HCT116 (cell line): Measurements from ENCODE around the gene FBN3. TPM values are rescaled to one million over a fixed set of nuclear protein-coding genes. Genes with fewer than 3 reads are reported as not detected.

ENCODE experiments used
- ATAC-seq: fragments of 200-7000 bp; cut with Tn5 transposase; 2 replicates; pipeline ENCODE4 v1.9.1; 2020; ENCODE audit warnings: mild to moderate bottlenecking, moderate library complexity
- BruUV-seq: library from RNA; stranded (reverse); fragments of 400-500 nt; replicated peaks from 2 replicates; lab custom pipeline; 2021; lab: Mats Ljungman, UMichigan
- CTCF ChIA-PET: fragments of 300-600 bp; sonication (Branson Sonifier 250); formaldehyde crosslinking; loops from one replicate; lab custom pipeline; 2021; ENCODE audit warnings: antibody characterized with exemption; lab: Charles Lee
- POLR2A ChIA-PET: fragments of 300-600, 350-600 bp; sonication (Branson Sonifier 250); formaldehyde crosslinking; loops from one replicate; lab custom pipeline; 2021; ENCODE audit warnings: antibody characterized with exemption; lab: Charles Lee
- RAD21 ChIA-PET, 2 experiments: fragments of 300-600 bp; sonication (Branson Sonifier 250); formaldehyde crosslinking; loops; one replicate each; lab custom pipeline; 2023; ENCODE audit warnings: low total read pairs in 2 of 2; ENCODE audit not compliant: uncharacterized antibody in 2 of 2, unreplicated experiment in 2 of 2, low non-redundant PET in 1 of 2; lab: Charles Lee
- DNase-seq: peaks from one replicate; pipeline ENCODE4 v3.0.0-alpha.2; 2010; ENCODE audit warnings: low read depth, low spot score
- H2AFZ ChIP-seq: fragments of 200-600 bp; shearing (Covaris generic), sonication (generic); 2 replicates; pipeline ENCODE4 v1.6.1; 2017; ENCODE audit warnings: low read depth, mixed run types, mixed read lengths, antibody characterized with exemption, low read length; ENCODE audit not compliant: poor library complexity, severe bottlenecking
- H3K27ac ChIP-seq: 2 replicates; pipeline ENCODE4 v1.5.1; 2012; ENCODE audit warnings: low read depth, low read length
- H3K27me3 ChIP-seq: fragments of 200-600 bp; sonication (generic); 2 replicates; pipeline ENCODE4 v1.6.1; 2016; ENCODE audit warnings: mixed run types, low read length, mixed read lengths; ENCODE audit not compliant: insufficient read depth
- H3K36me3 ChIP-seq, 2 experiments: fragments of 200-500 bp in 1 of 2; fragments of 200-600 bp in 1 of 2; sonication (Bioruptor generic) in 1 of 2; sonication (generic) in 1 of 2; 2 replicates each; pipeline versions ENCODE4 v1.5.1 to v1.6.1; 2014 to 2016; ENCODE audit warnings: low read length in 2 of 2, inconsistent platforms in 1 of 2, mixed read lengths in 1 of 2, mixed run types in 1 of 2; ENCODE audit not compliant: insufficient read depth in 2 of 2, control insufficient read depth in 1 of 2
- H3K4me1 ChIP-seq, 2 experiments: fragments of 200-600 bp in 1 of 2; sonication (generic) in 1 of 2; 2 replicates each; pipeline versions ENCODE4 v1.5.1 to v1.6.1; 2012 to 2017; ENCODE audit warnings: low read length in 2 of 2, inconsistent platforms in 1 of 2, mild to moderate bottlenecking in 1 of 2, mixed read lengths in 1 of 2, mixed run types in 1 of 2, moderate library complexity in 1 of 2; ENCODE audit not compliant: insufficient read depth in 2 of 2, control insufficient read depth in 1 of 2
- H3K4me2 ChIP-seq: fragments of 200-600 bp; sonication (generic); 2 replicates; pipeline ENCODE4 v1.6.1; 2017; ENCODE audit warnings: mixed run types, low read length, mixed read lengths
- H3K4me3 ChIP-seq, 2 experiments: fragments of 200-600 bp in 1 of 2; sonication (generic) in 1 of 2; replicated peaks in 1 of 2; 2 replicates each; pipeline ENCODE4 v1.5.1; 2011 to 2016; ENCODE audit warnings: low read length in 2 of 2, control low read depth in 1 of 2, low read depth in 1 of 2, mild to moderate bottlenecking in 1 of 2, mixed read lengths in 1 of 2, mixed run types in 1 of 2
- H3K79me2 ChIP-seq: fragments of 200-600 bp; sonication (generic); 2 replicates; pipeline ENCODE4 v1.6.1; 2017; ENCODE audit warnings: mild to moderate bottlenecking, mixed run types, low read length, moderate library complexity, mixed read lengths; ENCODE audit not compliant: insufficient read depth
- H3K9ac ChIP-seq: fragments of 200-600 bp; sonication (generic); 2 replicates; pipeline ENCODE4 v1.6.1; 2016; ENCODE audit warnings: low read length, mixed read lengths
- H3K9me2 ChIP-seq: fragments of 200-600 bp; sonication (generic), shearing (Covaris generic); 2 replicates; pipeline ENCODE4 v1.6.1; 2017; ENCODE audit warnings: mixed run types, mild to moderate bottlenecking, moderate library complexity; ENCODE audit not compliant: insufficient read depth
- H3K9me3 ChIP-seq, 2 experiments: fragments of 200-500 bp in 1 of 2; fragments of 200-600 bp in 1 of 2; sonication (Bioruptor generic) in 1 of 2; sonication (generic) in 1 of 2; 2 replicates each; pipeline ENCODE4 v1.6.1; 2014 to 2017; ENCODE audit warnings: low read length in 2 of 2, mixed read lengths in 2 of 2, inconsistent platforms in 1 of 2, low read depth in 1 of 2, mild to moderate bottlenecking in 1 of 2, mixed run types in 1 of 2, moderate library complexity in 1 of 2; ENCODE audit not compliant: control insufficient read depth in 1 of 2, insufficient read depth in 1 of 2
- H4K20me1 ChIP-seq: fragments of 200-600 bp; sonication (generic), shearing (Covaris generic); 2 replicates; pipeline ENCODE4 v1.6.1; 2017; ENCODE audit warnings: mixed run types, mild to moderate bottlenecking, moderate library complexity; ENCODE audit not compliant: insufficient read depth
- ATF3 ChIP-seq: IDR thresholded peaks from 2 replicates; pipeline ENCODE4 v1.6.1; 2012
- CEBPB ChIP-seq: IDR thresholded peaks from 2 replicates; pipeline ENCODE4 v1.6.1; 2012; ENCODE audit warnings: low read depth
- CTCF ChIP-seq, 3 experiments: fragments of 200-600 bp in 1 of 3; sonication (generic) in 1 of 3; IDR thresholded peaks in 2 of 3; conservative IDR thresholded peaks in 1 of 3; 2 replicates each; pipeline ENCODE4 v1.5.1; 2012 to 2017; ENCODE audit warnings: low read depth in 2 of 3, low read length in 2 of 3, antibody characterized with exemption in 1 of 3, borderline replicate concordance in 1 of 3, control low read depth in 1 of 3, mild to moderate bottlenecking in 1 of 3, mixed read lengths in 1 of 3, mixed run types in 1 of 3, moderate library complexity in 1 of 3; ENCODE audit not compliant: insufficient read depth in 1 of 3
- EZH2 ChIP-seq: fragments of 200-600 bp; sonication (generic); IDR thresholded peaks from 2 replicates; pipeline ENCODE4 v1.6.1; 2017; ENCODE audit warnings: antibody characterized with exemption, mixed run types
- MAX ChIP-seq: IDR thresholded peaks from 2 replicates; pipeline ENCODE4 v1.6.1; 2012
- SIN3A ChIP-seq: IDR thresholded peaks from 2 replicates; pipeline ENCODE4 v1.6.1; 2012; ENCODE audit warnings: low read depth
- YY1 ChIP-seq: IDR thresholded peaks from 2 replicates; pipeline ENCODE4 v1.6.1; 2011; ENCODE audit warnings: low read length, low read depth, moderate library complexity, mild to moderate bottlenecking; ENCODE audit not compliant: insufficient replicate concordance; ENCODE audit errors: extremely low read depth
- ZFX ChIP-seq: fragments of 450-650 bp; IDR thresholded peaks from 2 replicates; pipeline ENCODE4 v1.6.1; 2017
- intact Hi-C: fragments of 100-400 bp; cut with micrococcal nuclease; formaldehyde crosslinking; loops from 2 replicates; pipeline ENCODE4 v1.10.0; 2022
- total RNA-seq: library from RNA; stranded (reverse); gene quantifications from one replicate; pipeline ENCODE4 v1.2.1, GENCODE V29; 2021; ENCODE audit not compliant: unreplicated experiment

Gene FBN3
- total RNA-seq, 1 experiment from 2014 or later = 6.6 TPM

DNA sequence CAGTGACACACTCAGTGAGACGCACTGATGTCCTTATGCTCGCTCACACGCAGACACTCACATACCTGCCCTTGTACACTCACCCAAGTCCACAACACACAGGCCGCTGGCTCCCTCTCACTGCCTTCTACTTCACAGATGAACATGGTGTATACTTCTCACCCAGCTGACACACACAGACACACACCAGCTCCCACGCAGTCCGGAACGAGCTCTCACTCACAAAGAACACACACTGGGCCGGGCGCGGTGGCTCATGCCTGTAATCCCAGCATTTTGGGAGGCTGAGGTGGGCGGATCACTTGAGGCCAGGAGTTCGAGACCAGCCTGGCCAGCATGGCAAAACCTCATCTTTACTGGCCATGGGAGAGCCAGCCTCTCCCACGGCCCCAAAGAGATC, 65.2 kb downstream of the FBN3 start:
- CTCF ChIA-PET = no interaction called here
- BruUV-seq = no TSS peak
- DNase-seq (no peak), ATAC-seq (no peak)
- H3K27ac ChIP-seq = no peak overlapping the region
- H4K20me1 ChIP-seq = no peaks in the 10 kb centered on the region
- RAD21 ChIA-PET = interaction anchor here in 1 of 2 experiments (0.7 kb wide), 1 partner anchor 16 kb away, joined by 4 read pairs; no protein-coding TSS in a partner anchor
- no peak overlapping the region for H2AFZ ChIP-seq
- H3K79me2 ChIP-seq = no peaks in the 10 kb centered on the region
- H3K36me3 ChIP-seq = no peaks in the 10 kb centered on the region
- intact Hi-C loops = no loop called here
- H3K4me1 ChIP-seq = peaks cover 13 to 23% of the 10 kb centered on the region in 2 experiments; a peak in 3 of 4 replicates
- H3K4me3 ChIP-seq = no peak overlapping the region
- H3K9me3 ChIP-seq = no peaks in the 10 kb centered on the region
- H3K27me3 ChIP-seq = no peaks in the 10 kb centered on the region
- POLR2A ChIA-PET = no interaction called here
- no peak for TF ChIP-seq CTCF (IDR thresholded peaks at IDR 0.05 in 2 of 3, conservative IDR thresholded peaks at IDR 0.05 in 1 of 3; ENCODE audit: borderline replicate concordance in 1 of 3, insufficient read depth in 1 of 3, low read depth in 2 of 3, low read length in 2 of 3)
- no peak for TF ChIP-seq YY1
- TF ChIP-seq CEBPB = no peak
- no peak for TF ChIP-seq ATF3
- TF ChIP-seq ZFX = no peak
- no peak for TF ChIP-seq MAX
- no peak for TF ChIP-seq EZH2
- no peak for TF ChIP-seq SIN3A
- H3K4me2 ChIP-seq = no peak overlapping the region
- no peak overlapping the region for H3K9ac ChIP-seq
- no peaks in the 10 kb centered on the region for H3K9me2 ChIP-seq
